Breast epithelium (tissue), 3 donors: ENCODE data around the gene RAET1G.

Experiments
- CTCF ChIP-seq, 3 donors: fragments of 450-650 bp; IDR thresholded peaks; one replicate each; pipeline ENCODE4 v1.5.1; 2016 to 2017; ENCODE audit warnings: antibody characterized with exemption in 3 of 3, mild to moderate bottlenecking in 3 of 3, moderate library complexity in 3 of 3
- POLR2A ChIP-seq: fragments of 450-650 bp; IDR thresholded peaks from one replicate; pipeline ENCODE4 v1.6.1; 2016; ENCODE audit warnings: antibody characterized with exemption, mild to moderate bottlenecking, moderate library complexity
- POLR2AphosphoS5 ChIP-seq, 3 donors: sonication (generic); formaldehyde crosslinking; IDR thresholded peaks; one replicate each; pipeline ENCODE4 v1.6.1; 2017; ENCODE audit warnings: antibody characterized with exemption in 3 of 3

GRCh38 chr6:149938571-149939355 lies 15.8 kb upstream of the RAET1G start:
- TF ChIP-seq CTCF (IDR thresholded peaks at IDR 0.05) (no peak), POLR2A (no peak), POLR2AphosphoS5 (IDR thresholded peaks at IDR 0.05) (peak in 1 of 3 donors; percentile 7)
